Measurements from ENCODE around the gene ZG16B.

Gene ZG16B

GRCh38 chr16:2842340-2843000 lies 12.4 kb downstream of the ZG16B start:
- no peak overlapping the region for H3K4me3 ChIP-seq (ENCODE audit: low read depth, low read length)

- H3K4me3 ChIP-seq (ENCODE audit: low read depth, low read length) = no peak overlapping the region
These were observed 13.4 kb downstream of the ZG16B start for GRCh38 chr16:2843526-2843925.

- H3K4me3 ChIP-seq (ENCODE audit: low read depth, low read length) = no peak overlapping the region
These were observed 15.0 kb downstream of the ZG16B start for GRCh38 chr16:2845116-2845515.

- H3K4me3 ChIP-seq (ENCODE audit: low read depth, low read length) = no peak overlapping the region
These were observed 16.6 kb downstream of the ZG16B start for GRCh38 chr16:2846511-2847310.

GRCh38 chr16:2848933-2849725 lies 19.0 kb downstream of the ZG16B start:
- no peak overlapping the region for H3K4me3 ChIP-seq (ENCODE audit: low read depth, low read length)

- no peak overlapping the region for H3K4me3 ChIP-seq (ENCODE audit: low read depth, low read length)
These were observed 22.1 kb downstream of the ZG16B start for GRCh38 chr16:2852003-2852730.

- no peak overlapping the region for H3K4me3 ChIP-seq (ENCODE audit: low read depth, low read length)
These were observed 22.8 kb downstream of the ZG16B start for GRCh38 chr16:2852731-2853507.

- H3K4me3 ChIP-seq (ENCODE audit: low read depth, low read length) = no peak overlapping the region
These were observed 23.5 kb downstream of the ZG16B start for GRCh38 chr16:2853531-2854073.

GRCh38 chr16:2854700-2855309 lies 24.7 kb downstream of the ZG16B start:
- H3K4me3 ChIP-seq (ENCODE audit: low read depth, low read length) = no peak overlapping the region

- no peak overlapping the region for H3K4me3 ChIP-seq (ENCODE audit: low read depth, low read length)
These were observed 25.4 kb downstream of the ZG16B start for GRCh38 chr16:2855536-2855935.

GRCh38 chr16:2856061-2856670 lies 26.1 kb downstream of the ZG16B start:
- no peak overlapping the region for H3K4me3 ChIP-seq (ENCODE audit: low read depth, low read length)

GRCh38 chr16:2856686-2857450 lies 26.8 kb downstream of the ZG16B start:
- H3K4me3 ChIP-seq (ENCODE audit: low read depth, low read length) = peak overlapping the region; percentile 48

- H3K4me3 ChIP-seq (ENCODE audit: low read depth, low read length) = peak within 1 kb of the TSS; percentile 48
These were observed 27.5 kb downstream of the ZG16B start, which contains the start of gene PRSS22 for GRCh38 chr16:2857451-2858244. Gene PRSS22 (minus strand): TSS chr16:2858170. CDS start chr16:2858104, 66 bp downstream.

- peak overlapping the region; percentile 24 for H3K4me3 ChIP-seq (ENCODE audit: low read depth, low read length)
These were observed 28.3 kb downstream of the ZG16B start for GRCh38 chr16:2858245-2859025.

GRCh38 chr16:2859686-2860265 lies 29.7 kb downstream of the ZG16B start:
- H3K4me3 ChIP-seq (ENCODE audit: low read depth, low read length) = no peak overlapping the region

- H3K4me3 ChIP-seq (ENCODE audit: low read depth, low read length) = no peak overlapping the region
These were observed 30.9 kb downstream of the ZG16B start for GRCh38 chr16:2860826-2861567.
